Endothelial cell of hepatic sinusoid (primary cell): ENCODE measurements around the gene MTO1.
"Not testable (repeated sequence)": the region's sequence is repeated elsewhere in the genome, so short reads cannot be mapped to it uniquely, and the experiment has no call there.

Source experiments
- in situ Hi-C: cut with HindIII; loops from 2 replicates; pipeline ENCODE4 v1.10.0; 2017; ENCODE audit warnings: low sequenced_read_pairs

Gene MTO1

GRCh38 chr6:73503027-73503772, 41.7 kb downstream of the MTO1 start:
- in situ Hi-C loops = no loop called here

- in situ Hi-C loops = no loop called here
Observed at GRCh38 chr6:73504160-73504559, 42.6 kb downstream of the MTO1 start.

GRCh38 chr6:73505142-73505541, 43.6 kb downstream of the MTO1 start:
- in situ Hi-C loops = no loop called here

GRCh38 chr6:73505705-73506104, 44.2 kb downstream of the MTO1 start:
- in situ Hi-C loops = not testable (repeated sequence)

GRCh38 chr6:73506246-73506645, 44.7 kb downstream of the MTO1 start:
- in situ Hi-C loops = no loop called here

GRCh38 chr6:73508776-73509175, 47.2 kb downstream of the MTO1 start:
- in situ Hi-C loops = no loop called here

GRCh38 chr6:73509851-73510250, 48.3 kb downstream of the MTO1 start:
- in situ Hi-C loops = no loop called here

- in situ Hi-C loops = no loop called here
Observed at GRCh38 chr6:73511796-73512195, 50.3 kb downstream of the MTO1 start.

GRCh38 chr6:73513496-73513854, 51.9 kb downstream of the MTO1 start:
- in situ Hi-C loops = no loop called here

- in situ Hi-C loops = loop anchor here (5.0 kb wide), 2 partner anchors 53 to 88 kb away; no protein-coding TSS in a partner anchor
Observed at GRCh38 chr6:73514746-73515110, 53.2 kb downstream of the MTO1 start.

GRCh38 chr6:73515204-73515655, 53.7 kb downstream of the MTO1 start:
- in situ Hi-C loops = loop anchor here (5.0 kb wide), 2 partner anchors 52 to 87 kb away; no protein-coding TSS in a partner anchor

- in situ Hi-C loops = loop anchor here (5.0 kb wide), 2 partner anchors 50 to 85 kb away; no protein-coding TSS in a partner anchor
Observed at GRCh38 chr6:73516514-73517489, 55.3 kb downstream of the MTO1 start.

GRCh38 chr6:73518100-73518981, 56.8 kb downstream of the MTO1 start:
- in situ Hi-C loops = loop anchor here (5.0 kb wide), 2 partner anchors 49 to 84 kb away; no protein-coding TSS in a partner anchor

- in situ Hi-C loops = loop anchor here (5.0 kb wide), 2 partner anchors 48 to 83 kb away; no protein-coding TSS in a partner anchor
Observed at GRCh38 chr6:73518982-73519881, 57.7 kb downstream of the MTO1 start.

- in situ Hi-C loops = loop anchor here (5.0 kb wide), 2 partner anchors 47 to 82 kb away; no protein-coding TSS in a partner anchor
Observed at GRCh38 chr6:73519926-73520687, 58.6 kb downstream of the MTO1 start.

GRCh38 chr6:73520688-73521350, 59.3 kb downstream of the MTO1 start, which contains the start of gene EEF1A1:
Gene EEF1A1, minus strand, starts transcription at chr6:73521032. Its CDS starts 1,006 bp downstream, at chr6:73520026.
- in situ Hi-C loops = no loop called here

GRCh38 chr6:73521351-73521985, 59.9 kb downstream of the MTO1 start:
- in situ Hi-C loops = no loop called here
